ENCODE data around the gene LNPEP. TPM values are rescaled to one million over a fixed set of nuclear protein-coding genes. Genes with fewer than 3 reads are reported as not detected.
A peak's percentile ranks its signal among the peaks of the same experiment; 100 is the strongest.

Gene LNPEP
- total RNA-seq, 1 donor from 2014 or later, result 31.4 TPM

- Mint-ChIP-seq H3K27ac (ENCODE audit: unreplicated experiment) (no peak overlapping the region), H3K36me3 (ENCODE audit: low read depth) (peaks cover 2% of the 10 kb centered on the region), H3K4me1 (ENCODE audit: low read depth) (peaks cover 18% of the 10 kb centered on the region), H3K4me3 (ENCODE audit: unreplicated experiment) (no peak overlapping the region), H3K27me3 (ENCODE audit: low read depth) (no peaks in the 10 kb centered on the region), H3K9me3 (ENCODE audit: low read depth) (peaks cover 3% of the 10 kb centered on the region)
- no peak for TF ChIP-seq CTCF (IDR thresholded peaks at IDR 0.05)
- DNase-seq (ENCODE audit: low spot score), result no peak
Measured at GRCh38 chr5:96946381-96946780, 10.5 kb downstream of the LNPEP start.

- Mint-ChIP-seq H3K4me3 (ENCODE audit: unreplicated experiment) (no peak overlapping the region), H3K27me3 (ENCODE audit: low read depth) (no peaks in the 10 kb centered on the region), H3K36me3 (ENCODE audit: low read depth) (no peaks in the 10 kb centered on the region), H3K4me1 (ENCODE audit: low read depth) (peaks cover 29% of the 10 kb centered on the region), H3K9me3 (ENCODE audit: low read depth) (no peaks in the 10 kb centered on the region), H3K27ac (ENCODE audit: unreplicated experiment) (peak overlapping the region; percentile 49)
- TF ChIP-seq CTCF (IDR thresholded peaks at IDR 0.05), result peak; percentile 16
- DNase-seq (ENCODE audit: low spot score), result no peak
Measured at GRCh38 chr5:96952118-96952750, 16.4 kb downstream of the LNPEP start.

GRCh38 chr5:96952974-96953730 lies 17.3 kb downstream of the LNPEP start:
- Mint-ChIP-seq H3K4me3 (ENCODE audit: unreplicated experiment) (no peak overlapping the region), H3K4me1 (ENCODE audit: low read depth) (peaks cover 37% of the 10 kb centered on the region), H3K9me3 (ENCODE audit: low read depth) (no peaks in the 10 kb centered on the region), H3K27ac (ENCODE audit: unreplicated experiment) (no peak overlapping the region), H3K36me3 (ENCODE audit: low read depth) (no peaks in the 10 kb centered on the region), H3K27me3 (ENCODE audit: low read depth) (no peaks in the 10 kb centered on the region)
- DNase-seq (ENCODE audit: low spot score), result no peak
- no peak for TF ChIP-seq CTCF (IDR thresholded peaks at IDR 0.05)

- H3K4me1 Mint-ChIP-seq (ENCODE audit: low read depth), result peaks cover 44% of the 10 kb centered on the region
- no peaks in the 10 kb centered on the region for H3K36me3 Mint-ChIP-seq (ENCODE audit: low read depth)
- H3K9me3 Mint-ChIP-seq (ENCODE audit: low read depth), result no peaks in the 10 kb centered on the region
- no peak for TF ChIP-seq CTCF (IDR thresholded peaks at IDR 0.05)
- H3K27ac Mint-ChIP-seq (ENCODE audit: unreplicated experiment), result no peak overlapping the region
- H3K4me3 Mint-ChIP-seq (ENCODE audit: unreplicated experiment), result no peak overlapping the region
- H3K27me3 Mint-ChIP-seq (ENCODE audit: low read depth), result no peaks in the 10 kb centered on the region
- no peak for DNase-seq (ENCODE audit: low spot score)
Measured at GRCh38 chr5:96957254-96958049, 21.6 kb downstream of the LNPEP start.

- TF ChIP-seq CTCF (IDR thresholded peaks at IDR 0.05), result no peak
- no peak for DNase-seq (ENCODE audit: low spot score)
- H3K27me3 Mint-ChIP-seq (ENCODE audit: low read depth), result no peaks in the 10 kb centered on the region
- no peaks in the 10 kb centered on the region for H3K9me3 Mint-ChIP-seq (ENCODE audit: low read depth)
- no peak overlapping the region for H3K4me3 Mint-ChIP-seq (ENCODE audit: unreplicated experiment)
- no peak overlapping the region for H3K27ac Mint-ChIP-seq (ENCODE audit: unreplicated experiment)
- H3K36me3 Mint-ChIP-seq (ENCODE audit: low read depth), result no peaks in the 10 kb centered on the region
- H3K4me1 Mint-ChIP-seq (ENCODE audit: low read depth), result peaks cover 43% of the 10 kb centered on the region
Measured at GRCh38 chr5:96958977-96959376, 23.1 kb downstream of the LNPEP start.
